Prostate gland (tissue), 2 donors: ENCODE results near the gene CDC37. TPM values are rescaled to one million over a fixed set of nuclear protein-coding genes. Genes with fewer than 3 reads are reported as not detected.

Experiments used
- DNase-seq: peaks from one replicate; pipeline ENCODE4 v3.0.0-alpha.2; 2019; ENCODE audit warnings: low spot score
- H3K27ac ChIP-seq, 2 donors: fragments of 200-600 bp; sonication (generic); 2 replicates each; pipeline ENCODE4 v1.5.1; 2017 to 2019
- H3K27me3 ChIP-seq: fragments of 200-600 bp; sonication (generic); replicated peaks from 2 replicates; pipeline ENCODE4 v1.5.1; 2019; ENCODE audit not compliant: insufficient read depth
- H3K36me3 ChIP-seq, 2 donors: fragments of 200-600 bp; sonication (generic); 1 replicate in 1 of 2; 2 replicates in 1 of 2; pipeline versions ENCODE4 v1.5.1 to v1.8.1; 2017 to 2019
- H3K4me1 ChIP-seq: fragments of 200-600 bp; sonication (generic); replicated peaks from 2 replicates; pipeline ENCODE4 v1.5.1; 2019
- H3K4me3 ChIP-seq, 2 donors: fragments of 200-600 bp; sonication (generic); 2 replicates each; pipeline ENCODE4 v1.5.1; 2017 to 2019
- H3K9me3 ChIP-seq: fragments of 200-600 bp; sonication (generic); 2 replicates; pipeline ENCODE4 v1.5.1; 2017
- POLR2A ChIP-seq: fragments of 450-650 bp; IDR thresholded peaks from one replicate; pipeline ENCODE4 v1.6.1; 2016; ENCODE audit warnings: antibody characterized with exemption, mild to moderate bottlenecking
- POLR2AphosphoS5 ChIP-seq: sonication (generic); formaldehyde crosslinking; IDR thresholded peaks from one replicate; pipeline ENCODE4 v1.6.1; 2017; ENCODE audit warnings: antibody characterized with exemption
- WGBS: methylation state at CpG from one replicate; pipeline ENCODE4 v1.1.5; 2018; 5-methylcytosine and 5-hydroxymethylcytosine counted together
- intact Hi-C: fragments of 100-400 bp; cut with DNase I; formaldehyde crosslinking; loops from one replicate; pipeline ENCODE4 v1.14.2; 2022
- total RNA-seq, 2 donors: library from RNA; depleted of rRNA; stranded (reverse); fragments of >200 nt; gene quantifications; one replicate each; pipeline ENCODE4 v1.1.0, GENCODE V29; 2016
- TF ChIP-seq, protein P1 (sequence below), 4 experiments: fragments of 200-600 bp in 2 of 4; fragments of 450-650 bp in 2 of 4; sonication (generic) in 2 of 4; IDR thresholded peaks; 1 replicate in 3 of 4; 2 replicates in 1 of 4; pipeline ENCODE4 v1.5.1; 2016 to 2019; ENCODE audit warnings: antibody characterized with exemption in 4 of 4, mild to moderate bottlenecking in 2 of 4, moderate library complexity in 2 of 4

Gene CDC37
- total RNA-seq, 2 donors from 2014 or later, result 135 to 159 TPM

DNA sequence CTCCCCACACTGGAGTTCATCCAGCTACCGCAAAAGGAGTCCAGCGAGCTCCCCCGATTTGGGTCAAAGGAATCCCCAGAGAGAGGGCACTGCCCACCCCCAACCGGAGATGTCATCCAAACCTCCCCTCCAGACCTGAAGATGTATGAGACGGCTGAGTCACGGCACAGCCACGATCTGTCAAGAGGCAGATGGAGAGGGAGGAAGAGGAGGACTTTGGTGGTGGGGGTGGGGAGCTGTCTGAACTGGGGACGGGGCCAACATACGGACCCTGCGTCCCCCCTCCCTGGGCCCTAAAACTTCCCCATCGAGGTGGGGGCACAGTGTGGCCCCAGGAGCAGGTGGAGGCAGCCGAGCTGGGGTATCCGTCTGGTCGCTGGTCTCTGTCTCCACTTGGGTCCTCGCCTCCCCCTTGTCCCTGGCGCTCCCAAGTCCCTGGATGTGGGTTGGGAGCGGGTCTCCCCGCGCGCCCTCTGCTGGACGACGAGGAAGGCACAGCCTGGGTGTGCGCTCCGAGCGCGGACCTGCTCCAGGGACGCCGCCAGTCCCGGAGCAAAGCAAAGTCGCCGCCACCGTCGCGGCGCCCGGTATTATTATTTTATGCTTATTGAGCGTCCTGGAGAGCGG is 20.8 kb upstream of the CDC37 start:
- Histone ChIP-seq H3K4me3 (peak overlapping the region; percentile 13 to 20), H3K36me3 (no peaks in the 10 kb centered on the region), H3K27ac (peak overlapping the region in 1 of 2 donors; percentile 33), H3K4me1 (peaks cover 11% of the 10 kb centered on the region), H3K9me3 (no peaks in the 10 kb centered on the region), H3K27me3 (peaks cover 21% of the 10 kb centered on the region)
- TF ChIP-seq, protein P1, sequence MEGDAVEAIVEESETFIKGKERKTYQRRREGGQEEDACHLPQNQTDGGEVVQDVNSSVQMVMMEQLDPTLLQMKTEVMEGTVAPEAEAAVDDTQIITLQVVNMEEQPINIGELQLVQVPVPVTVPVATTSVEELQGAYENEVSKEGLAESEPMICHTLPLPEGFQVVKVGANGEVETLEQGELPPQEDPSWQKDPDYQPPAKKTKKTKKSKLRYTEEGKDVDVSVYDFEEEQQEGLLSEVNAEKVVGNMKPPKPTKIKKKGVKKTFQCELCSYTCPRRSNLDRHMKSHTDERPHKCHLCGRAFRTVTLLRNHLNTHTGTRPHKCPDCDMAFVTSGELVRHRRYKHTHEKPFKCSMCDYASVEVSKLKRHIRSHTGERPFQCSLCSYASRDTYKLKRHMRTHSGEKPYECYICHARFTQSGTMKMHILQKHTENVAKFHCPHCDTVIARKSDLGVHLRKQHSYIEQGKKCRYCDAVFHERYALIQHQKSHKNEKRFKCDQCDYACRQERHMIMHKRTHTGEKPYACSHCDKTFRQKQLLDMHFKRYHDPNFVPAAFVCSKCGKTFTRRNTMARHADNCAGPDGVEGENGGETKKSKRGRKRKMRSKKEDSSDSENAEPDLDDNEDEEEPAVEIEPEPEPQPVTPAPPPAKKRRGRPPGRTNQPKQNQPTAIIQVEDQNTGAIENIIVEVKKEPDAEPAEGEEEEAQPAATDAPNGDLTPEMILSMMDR (IDR thresholded peaks at IDR 0.05), result peak; percentile 67 to 86 (median 72)
- TF ChIP-seq POLR2A, result no peak
- intact Hi-C loops, result loop anchor here (2.0 kb wide), 1 partner anchor 19 kb away; no protein-coding TSS in a partner anchor
- peak; percentile 62 for DNase-seq
- WGBS, result 4% methylated on average over 36 of the region's 38 CpGs

DNA sequence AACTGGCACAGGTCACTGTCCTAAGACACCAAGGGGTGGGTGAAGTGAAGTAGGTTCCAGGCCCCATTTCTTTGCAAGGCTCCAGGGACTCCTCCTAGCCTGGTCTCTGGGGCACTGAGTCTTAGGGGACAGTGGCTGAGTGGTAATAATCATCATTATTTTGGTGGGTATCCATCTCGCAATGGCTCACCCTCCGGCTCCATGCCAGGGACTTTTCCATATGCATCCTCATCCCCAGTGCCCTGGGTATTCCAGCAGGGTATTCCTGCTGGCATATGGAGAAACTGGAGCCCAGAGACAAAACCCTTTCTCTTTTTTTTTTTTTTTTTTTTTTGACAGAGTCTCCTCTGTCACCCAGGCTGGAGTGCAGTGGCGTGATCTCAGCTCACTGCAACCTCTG is 19.5 kb upstream of the CDC37 start:
- 74% methylated on average over 3 of the region's 3 CpGs for WGBS
- no peak overlapping the region for H3K27ac ChIP-seq
- no peak overlapping the region for H3K4me3 ChIP-seq
- no peaks in the 10 kb centered on the region for H3K9me3 ChIP-seq
- H3K4me1 ChIP-seq, result peaks cover 13% of the 10 kb centered on the region
- H3K27me3 ChIP-seq, result peaks cover 26% of the 10 kb centered on the region
- H3K36me3 ChIP-seq, result no peaks in the 10 kb centered on the region
- no peak for DNase-seq
- intact Hi-C loops, result no loop called here
- TF ChIP-seq POLR2AphosphoS5, result no peak
- TF ChIP-seq POLR2A, result no peak
- TF ChIP-seq, protein P1 (IDR thresholded peaks at IDR 0.05), result no peak

DNA sequence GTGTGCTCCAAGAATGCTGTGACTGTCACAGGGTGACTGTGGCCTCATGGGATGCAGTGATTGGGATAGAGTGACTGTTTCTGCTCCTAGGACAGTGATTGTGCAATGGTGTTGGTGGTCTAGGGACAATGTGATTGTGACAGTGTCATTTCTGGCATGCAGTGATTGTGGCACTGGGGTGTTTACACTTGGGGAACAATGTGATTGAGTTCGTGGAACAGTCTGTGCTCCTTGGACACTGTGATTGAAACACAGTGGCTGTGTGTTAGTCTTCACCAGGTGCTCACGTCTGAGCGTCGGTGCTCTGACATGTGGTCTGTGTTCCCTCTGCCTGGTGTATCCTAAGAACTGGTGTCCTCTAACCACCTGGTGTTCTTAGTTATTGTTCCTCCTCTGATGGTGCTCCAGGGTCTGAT is 18.7 kb upstream of the CDC37 start:
- no peak for DNase-seq
- no peak overlapping the region for H3K4me3 ChIP-seq
- peaks cover 13% of the 10 kb centered on the region for H3K4me1 ChIP-seq
- no peak overlapping the region for H3K27ac ChIP-seq
- intact Hi-C loops, result no loop called here
- WGBS, result 22% methylated on average over 4 of the region's 4 CpGs
- H3K9me3 ChIP-seq, result no peaks in the 10 kb centered on the region
- H3K36me3 ChIP-seq, result no peaks in the 10 kb centered on the region
- TF ChIP-seq, protein P1 (IDR thresholded peaks at IDR 0.05), result no peak
- peak; percentile 19 for TF ChIP-seq POLR2AphosphoS5
- H3K27me3 ChIP-seq, result peaks cover 30% of the 10 kb centered on the region

GRCh38 chr19:10421240-10422045 is 18.1 kb upstream of the CDC37 start:
- H3K4me3 ChIP-seq, result no peak overlapping the region
- TF ChIP-seq, protein P1 (IDR thresholded peaks at IDR 0.05), result no peak
- TF ChIP-seq POLR2A (no peak), POLR2AphosphoS5 (no peak)
- WGBS, result 23% methylated on average over 13 of the region's 17 CpGs
- intact Hi-C loops, result no loop called here
- H3K4me1 ChIP-seq, result peaks cover 13% of the 10 kb centered on the region
- no peaks in the 10 kb centered on the region for H3K36me3 ChIP-seq
- no peak overlapping the region for H3K27ac ChIP-seq
- H3K27me3 ChIP-seq, result peaks cover 30% of the 10 kb centered on the region
- no peak for DNase-seq
- H3K9me3 ChIP-seq, result no peaks in the 10 kb centered on the region
